GM12892 (cell line): ENCODE results near the gene GLTP.
A peak's percentile ranks its signal among the peaks of the same experiment; 100 is the strongest.

ENCODE experiments used
- DNase-seq: peaks from one replicate; pipeline ENCODE4 v3.0.0; 2011; ENCODE audit not compliant: insufficient read length
- FAIRE-seq: peaks from 2 replicates; lab custom pipeline; 2011; peaks lifted over from hg19 to GRCh38; lab: Jason Lieb, UNC
- POLR2A ChIP-seq: IDR thresholded peaks from 2 replicates; pipeline ENCODE4 v1.6.1; 2011; ENCODE audit warnings: low read depth, low read length, control low read depth
- POLR2AphosphoS5 ChIP-seq: IDR thresholded peaks from 2 replicates; pipeline ENCODE4 v1.6.1; 2011; ENCODE audit warnings: low read depth, low read length, control low read depth
- TAF1 ChIP-seq: IDR thresholded peaks from 2 replicates; pipeline ENCODE4 v1.6.1; 2011; ENCODE audit warnings: low read depth, mild to moderate bottlenecking, control low read depth, low read length, borderline replicate concordance

Gene GLTP

GRCh38 chr12:109888179-109889020 lies 8.1 kb upstream of the GLTP start:
- DNase-seq (no peak), FAIRE-seq (peak; percentile 46)
- TF ChIP-seq TAF1 (no peak), POLR2A (no peak), POLR2AphosphoS5 (no peak)

GRCh38 chr12:109885616-109886015 lies 5.3 kb upstream of the GLTP start:
- no peak for TF ChIP-seq POLR2A
- TF ChIP-seq TAF1: no peak
- no peak for TF ChIP-seq POLR2AphosphoS5
- FAIRE-seq: no peak
- no peak for DNase-seq

DNA sequence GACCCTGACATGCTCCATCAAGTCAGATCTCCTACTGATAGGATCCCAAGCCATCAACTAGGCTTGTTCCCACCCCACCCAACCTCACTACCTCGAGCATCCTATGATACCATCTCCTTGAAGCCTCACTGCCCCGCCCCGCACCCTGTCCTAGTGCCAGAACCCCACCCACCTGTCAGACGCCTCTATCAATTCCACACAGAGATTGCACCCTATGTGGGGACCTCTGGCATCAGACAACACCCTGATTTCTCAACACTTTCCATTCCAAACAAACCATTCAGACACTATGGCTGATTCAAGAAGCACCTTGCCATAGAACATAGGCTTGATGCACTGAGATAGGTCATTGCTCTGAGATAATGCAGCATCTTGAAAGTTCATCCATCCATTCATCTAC lies 3.1 kb upstream of the GLTP start:
- DNase-seq (no peak), FAIRE-seq (no peak)
- TF ChIP-seq POLR2AphosphoS5: no peak
- TF ChIP-seq POLR2A: no peak
- TF ChIP-seq TAF1: no peak

DNA sequence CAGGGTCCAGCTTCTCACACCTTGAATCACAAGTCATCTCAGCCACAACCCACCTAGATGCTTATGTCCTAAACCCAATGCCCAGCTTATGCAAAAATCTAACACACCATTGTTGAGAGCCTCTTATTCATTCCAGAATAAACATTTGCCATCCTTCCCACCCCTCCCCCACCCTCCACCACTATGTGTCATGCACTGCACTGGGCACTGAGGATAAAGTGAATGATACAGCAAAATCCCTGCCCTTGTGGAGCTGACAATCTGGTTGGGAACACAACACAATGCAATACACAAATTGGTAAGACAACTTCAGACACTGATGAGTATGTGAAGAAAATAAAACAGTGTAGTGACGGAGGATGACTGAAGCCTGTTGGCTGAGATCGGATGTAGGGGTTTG lies 1.4 kb upstream of the GLTP start:
- TF ChIP-seq TAF1 (no peak), POLR2A (no peak), POLR2AphosphoS5 (no peak)
- FAIRE-seq (no peak), DNase-seq (no peak)

DNA sequence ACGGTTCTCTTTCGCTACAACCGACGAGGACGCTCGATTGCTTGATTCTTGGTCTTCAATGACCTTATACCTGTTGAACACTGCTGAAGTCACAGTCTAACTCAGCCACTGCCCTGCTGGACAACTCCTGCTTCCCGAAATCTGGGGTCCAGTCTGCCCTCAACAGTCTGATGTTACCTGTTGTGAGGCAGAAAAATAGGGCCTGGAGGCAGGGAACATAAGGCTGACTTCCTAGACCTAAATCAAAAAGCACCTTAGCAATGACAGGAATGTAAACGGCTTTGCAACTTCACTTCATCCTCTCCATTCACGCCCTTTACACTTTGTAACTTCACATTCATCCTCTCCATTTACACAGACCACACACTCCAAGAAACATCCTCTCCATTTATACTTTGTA lies 597 bp upstream of the GLTP start:
- no peak for FAIRE-seq
- TF ChIP-seq TAF1: no peak
- TF ChIP-seq POLR2AphosphoS5: no peak
- no peak for TF ChIP-seq POLR2A
- DNase-seq: no peak

DNA sequence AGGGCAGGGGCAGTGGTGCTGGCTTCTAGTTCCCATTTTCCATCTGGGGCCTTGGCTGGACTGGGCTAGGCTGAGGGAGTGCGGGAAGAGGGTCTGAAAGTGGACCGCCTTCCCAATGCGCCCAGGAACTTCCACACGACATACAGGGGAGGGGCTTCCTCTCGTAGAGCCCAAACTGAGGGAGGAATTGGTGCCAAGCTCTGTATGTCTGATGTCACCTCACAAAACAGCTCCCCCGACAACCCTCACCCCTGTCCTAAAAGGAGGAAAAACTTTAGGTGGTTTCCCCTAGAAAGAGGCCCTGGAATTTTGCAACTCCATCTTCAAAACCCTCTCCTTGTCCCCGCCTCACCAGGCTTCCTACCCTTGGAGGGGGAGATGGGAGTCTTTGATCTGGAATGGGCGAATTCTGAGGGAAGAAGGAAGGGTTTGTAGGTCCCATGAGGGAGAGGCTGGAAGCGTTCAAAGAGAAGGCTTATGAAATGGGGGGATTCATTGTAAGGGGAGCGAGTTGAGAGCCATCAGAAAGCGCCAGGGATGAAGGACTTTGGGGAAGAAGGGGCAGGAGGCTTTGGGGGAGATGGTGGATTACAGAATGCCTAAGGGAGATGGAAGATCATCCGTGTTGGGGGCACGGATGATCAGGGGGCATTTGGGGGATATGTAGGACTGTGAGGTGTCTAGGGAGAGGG lies 844 bp downstream of the GLTP start:
- DNase-seq (no peak), FAIRE-seq (no peak)
- TF ChIP-seq POLR2A: no peak
- no peak for TF ChIP-seq TAF1
- no peak for TF ChIP-seq POLR2AphosphoS5

GRCh38 chr12:109878749-109879148 lies 1.6 kb downstream of the GLTP start:
- FAIRE-seq (no peak), DNase-seq (no peak)
- TF ChIP-seq POLR2AphosphoS5 (no peak), POLR2A (no peak), TAF1 (no peak)

GRCh38 chr12:109878247-109878625 lies 2.1 kb downstream of the GLTP start:
- no peak for FAIRE-seq
- DNase-seq: no peak

DNA sequence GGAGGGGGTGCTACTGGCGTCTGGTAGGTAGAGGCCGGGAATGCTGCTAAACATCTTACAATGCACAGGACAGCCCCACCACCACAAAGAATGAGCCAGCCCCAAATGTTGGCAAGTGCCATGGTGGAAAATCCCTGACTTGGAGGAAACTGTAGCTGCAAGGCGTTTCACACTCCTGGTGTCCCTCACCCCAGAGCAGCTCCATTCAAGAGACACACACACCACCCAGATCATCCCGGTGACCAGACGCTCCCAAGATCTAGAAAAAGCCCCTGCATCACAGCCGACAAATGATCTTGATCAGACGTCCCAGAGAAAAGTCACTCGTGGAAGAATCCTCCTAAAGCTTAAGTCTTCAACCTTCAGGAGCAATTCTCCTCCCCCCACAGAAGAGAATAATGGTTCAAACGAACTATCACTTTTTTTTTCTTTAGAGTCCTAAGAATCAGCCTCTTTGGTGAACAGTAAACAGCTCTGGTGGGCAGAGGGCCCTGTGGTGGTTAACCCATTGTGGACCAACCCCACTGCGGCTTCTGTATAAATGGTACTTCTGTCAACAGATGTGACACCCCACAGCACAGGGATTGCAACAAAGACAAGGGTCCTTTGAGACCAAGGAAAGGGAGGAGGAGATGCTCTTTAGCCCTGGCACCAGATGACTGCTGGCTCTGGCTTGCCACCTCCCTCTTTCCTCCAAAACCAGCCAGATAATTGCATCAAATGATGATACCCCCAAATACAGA lies 2.7 kb downstream of the GLTP start:
- no peak for FAIRE-seq
- TF ChIP-seq POLR2A (no peak), TAF1 (no peak), POLR2AphosphoS5 (no peak)

More at GRCh38 chr12:109878247-109878625, 2.1 kb downstream of the GLTP start:
- no peak for TF ChIP-seq POLR2AphosphoS5
- no peak for TF ChIP-seq TAF1
- no peak for TF ChIP-seq POLR2A

DNA sequence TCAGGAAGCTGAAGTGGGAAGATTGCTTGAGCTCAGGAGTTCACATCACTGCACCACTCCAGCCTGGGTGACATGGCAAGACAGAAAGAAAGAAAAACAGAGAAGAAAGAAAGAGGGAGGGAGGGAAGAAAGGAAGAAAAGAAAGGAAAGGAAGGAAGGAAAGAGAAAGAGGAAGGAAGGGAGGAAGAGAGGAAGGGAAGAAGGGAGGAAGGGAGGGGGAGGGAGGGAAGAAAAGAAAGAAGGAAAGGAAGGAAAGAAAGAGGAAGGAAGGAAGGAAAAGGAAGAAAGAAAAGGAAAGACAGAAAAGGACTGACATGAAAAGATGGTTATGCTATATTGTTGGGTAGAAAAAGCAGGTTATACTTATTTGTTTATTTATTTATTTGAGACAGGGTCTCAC lies 3.9 kb downstream of the GLTP start:
- DNase-seq: no peak
- FAIRE-seq: no peak
- no peak for TF ChIP-seq TAF1
- no peak for TF ChIP-seq POLR2AphosphoS5

More for the DNA sequence above, 2.7 kb downstream of the GLTP start:
- DNase-seq: no peak

DNA sequence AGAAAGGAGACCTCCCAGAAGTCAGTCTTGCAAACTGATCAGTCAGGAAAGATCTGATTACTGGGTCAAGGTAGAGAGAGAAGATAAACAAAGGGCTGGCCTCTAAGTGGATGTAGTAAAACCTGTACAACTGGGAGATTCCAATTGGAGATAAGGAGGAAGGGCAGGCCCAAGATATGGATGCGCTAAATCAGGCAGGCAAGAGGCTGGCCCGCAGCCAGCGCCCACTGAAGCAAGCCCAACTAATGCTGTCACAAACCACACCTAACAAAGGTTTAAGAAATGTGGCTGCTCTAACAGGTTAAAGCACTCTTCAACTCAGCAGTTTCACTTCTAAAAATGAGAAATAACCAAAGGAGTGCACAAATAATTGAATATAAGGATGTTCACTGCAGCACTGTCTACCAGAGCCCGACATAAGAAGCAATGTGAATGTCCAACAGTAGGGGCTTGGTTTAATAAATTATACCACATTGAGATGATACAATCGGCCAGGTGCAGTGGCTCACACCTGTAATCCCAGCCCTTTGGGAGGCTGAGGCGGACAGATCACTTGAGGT lies 4.7 kb downstream of the GLTP start:
- DNase-seq (no peak), FAIRE-seq (no peak)
- no peak for TF ChIP-seq POLR2AphosphoS5
- no peak for TF ChIP-seq POLR2A
- TF ChIP-seq TAF1: no peak

DNA sequence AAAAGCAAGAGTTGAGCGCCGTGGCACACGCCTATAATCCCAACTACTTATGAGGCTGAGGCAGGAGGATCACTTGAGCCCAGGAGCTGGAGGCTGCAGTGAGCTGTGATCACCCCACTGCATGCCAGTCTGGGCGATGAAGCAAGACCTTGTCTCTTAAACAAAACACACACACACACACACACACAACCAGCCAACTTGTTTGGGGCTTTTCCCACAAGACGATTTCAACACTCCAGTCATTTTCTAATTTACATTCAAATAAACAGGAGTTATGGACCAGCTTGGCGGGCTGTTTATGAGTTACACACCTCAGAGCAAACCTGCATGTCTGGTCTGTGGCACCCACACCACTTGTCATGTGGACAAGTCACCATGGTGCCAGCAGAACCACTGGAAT lies 6.7 kb downstream of the GLTP start:
- FAIRE-seq (no peak), DNase-seq (no peak)
- TF ChIP-seq TAF1 (no peak), POLR2A (no peak)

DNA sequence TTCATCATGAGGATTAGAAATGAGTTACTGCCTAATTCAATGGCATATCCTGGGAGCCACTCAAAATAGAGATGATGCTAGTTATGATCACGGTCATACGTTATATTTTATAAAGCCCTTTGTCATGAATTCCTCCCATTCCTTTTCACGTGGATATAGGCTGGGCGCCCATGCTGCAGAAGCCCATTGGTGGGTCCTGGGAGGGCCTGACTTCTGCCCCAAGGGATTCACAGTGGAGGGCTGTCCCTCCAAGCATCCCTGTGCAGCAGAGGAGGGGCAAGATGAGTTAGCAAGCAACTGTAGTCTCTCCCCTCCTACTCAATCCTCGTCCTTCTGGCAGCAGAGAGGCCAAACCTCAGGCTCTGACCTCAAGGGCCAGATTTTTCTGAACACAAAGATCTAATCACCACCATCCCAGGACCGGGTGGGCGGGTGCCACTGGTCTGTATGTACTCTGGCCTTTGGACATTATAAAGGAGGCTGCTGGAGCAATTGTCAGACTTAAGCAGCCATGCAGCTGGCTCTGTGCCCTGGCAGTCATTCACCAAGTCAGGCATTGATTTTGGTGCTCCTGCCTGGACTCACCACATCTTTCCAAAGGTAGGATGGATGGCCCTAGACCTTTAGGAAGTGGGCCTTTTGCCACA lies 8.6 kb downstream of the GLTP start:
- DNase-seq (no peak), FAIRE-seq (no peak)
- TF ChIP-seq TAF1: no peak
- no peak for TF ChIP-seq POLR2AphosphoS5
- TF ChIP-seq POLR2A: no peak
